NCI-H82 treated with DMSO at 0.1 percent for 48 hours (cell line): Measurements from ENCODE around the gene REP15.
"Not testable (repeated sequence)": the region's sequence is repeated elsewhere in the genome, so short reads cannot be mapped to it uniquely, and the experiment has no call there.

ENCODE experiments used
- DNase-seq: peaks from one replicate; lab custom pipeline; 2025; ENCODE audit not compliant: unreplicated experiment; lab: John Stamatoyannopoulos, UW

Gene REP15

GRCh38 chr12:27696293-27696652, at the start of gene REP15:
Gene REP15 (plus strand): TSS chr12:27696447. CDS start chr12:27696563, 116 bp downstream.
- no peak for DNase-seq

GRCh38 chr12:27650011-27650410, 46.2 kb upstream of the REP15 start:
- no peak for DNase-seq

GRCh38 chr12:27651201-27651600, 45.0 kb upstream of the REP15 start:
- no peak for DNase-seq

GRCh38 chr12:27652174-27652763, 44.0 kb upstream of the REP15 start:
- peak; percentile 54 for DNase-seq

GRCh38 chr12:27653661-27654060, 42.6 kb upstream of the REP15 start:
- DNase-seq, result no peak

- not testable (repeated sequence) for DNase-seq
Measured at GRCh38 chr12:27655476-27655875, 40.8 kb upstream of the REP15 start.

GRCh38 chr12:27657296-27657695, 39.0 kb upstream of the REP15 start:
- no peak for DNase-seq

GRCh38 chr12:27665704-27666103, 30.5 kb upstream of the REP15 start:
- DNase-seq, result no peak

- DNase-seq, result no peak
Measured at GRCh38 chr12:27666510-27666909, 29.7 kb upstream of the REP15 start.

GRCh38 chr12:27667540-27667939, 28.7 kb upstream of the REP15 start:
- DNase-seq, result no peak

GRCh38 chr12:27672051-27672450, 24.2 kb upstream of the REP15 start:
- DNase-seq, result no peak

- DNase-seq, result no peak
Measured at GRCh38 chr12:27672643-27673042, 23.6 kb upstream of the REP15 start.

- no peak for DNase-seq
Measured at GRCh38 chr12:27673101-27673718, 23.0 kb upstream of the REP15 start.

- no peak for DNase-seq
Measured at GRCh38 chr12:27674989-27675388, 21.3 kb upstream of the REP15 start.

- DNase-seq, result no peak
Measured at GRCh38 chr12:27680619-27681018, 15.6 kb upstream of the REP15 start.

- DNase-seq, result no peak
Measured at GRCh38 chr12:27682534-27682933, 13.7 kb upstream of the REP15 start.

GRCh38 chr12:27685274-27685673, 11.0 kb upstream of the REP15 start:
- DNase-seq, result no peak

- no peak for DNase-seq
Measured at GRCh38 chr12:27686147-27686546, 10.1 kb upstream of the REP15 start.

GRCh38 chr12:27688671-27689070, 7.6 kb upstream of the REP15 start:
- DNase-seq, result no peak

GRCh38 chr12:27689558-27690180, 6.6 kb upstream of the REP15 start:
- no peak for DNase-seq

GRCh38 chr12:27693403-27693802, 2.8 kb upstream of the REP15 start:
- DNase-seq, result no peak

- DNase-seq, result no peak
Measured at GRCh38 chr12:27695556-27696292, 523 bp upstream of the REP15 start.
